Liver (tissue), 9 donors: ENCODE measurements around the gene CCDC92. TPM values are rescaled to one million over a fixed set of nuclear protein-coding genes. Genes with fewer than 3 reads are reported as not detected.

Experiments used
- DNase-seq: peaks from one replicate; pipeline ENCODE4 v3.0.0-alpha.2; 2017; ENCODE audit warnings: low spot score
- H3K27ac ChIP-seq, 2 donors: one replicate each; pipeline ENCODE4 v1.7.0; 2013; ENCODE audit warnings: inconsistent platforms in 2 of 2, low read length in 2 of 2, control low read depth in 1 of 2, low read depth in 1 of 2, mild to moderate bottlenecking in 1 of 2
- H3K27me3 ChIP-seq, 4 donors: one replicate each; pipeline versions ENCODE4 v1.6.1 to v1.7.0; 2013; ENCODE audit warnings: low read length in 3 of 4, inconsistent platforms in 1 of 4, mild to moderate bottlenecking in 1 of 4, moderate library complexity in 1 of 4; ENCODE audit not compliant: control insufficient read depth in 4 of 4, insufficient read depth in 4 of 4
- H3K36me3 ChIP-seq, 4 donors: one replicate each; pipeline versions ENCODE4 v1.6.1 to v1.7.0; 2013; ENCODE audit warnings: low read length in 3 of 4, mild to moderate bottlenecking in 3 of 4, low read depth in 1 of 4, moderate library complexity in 1 of 4; ENCODE audit not compliant: control insufficient read depth in 4 of 4, insufficient read depth in 3 of 4
- H3K4me1 ChIP-seq, 4 donors: one replicate each; pipeline versions ENCODE4 v1.6.1 to v1.7.0; 2013; ENCODE audit warnings: low read length in 3 of 4, mild to moderate bottlenecking in 3 of 4, moderate library complexity in 1 of 4; ENCODE audit not compliant: control insufficient read depth in 4 of 4, insufficient read depth in 4 of 4
- H3K4me3 ChIP-seq, 3 donors: one replicate each; pipeline versions ENCODE4 v1.6.1 to v1.7.0; 2013; ENCODE audit warnings: low read length in 3 of 3, control low read depth in 1 of 3, low read depth in 1 of 3, mild to moderate bottlenecking in 1 of 3
- H3K9ac ChIP-seq, 2 donors: one replicate each; pipeline ENCODE4 v1.7.0; 2013; ENCODE audit warnings: low read length in 2 of 2, mild to moderate bottlenecking in 2 of 2, moderate library complexity in 2 of 2, control low read depth in 1 of 2, low read depth in 1 of 2
- H3K9me3 ChIP-seq, 4 donors: one replicate each; pipeline versions ENCODE4 v1.6.1 to v1.7.0; 2013; ENCODE audit warnings: low read length in 3 of 4; ENCODE audit not compliant: control insufficient read depth in 4 of 4
- ATF3 ChIP-seq: IDR thresholded peaks from 2 replicates; pipeline ENCODE4 v1.6.1; 2016; ENCODE audit warnings: antibody characterized with exemption
- CTCF ChIP-seq: fragments of 150-350 bp; IDR thresholded peaks from 2 replicates; pipeline ENCODE4 v1.5.1; 2017; ENCODE audit warnings: improper control_type of control experiment, low read depth, low read length; ENCODE audit not compliant: missing input control
- EGR1 ChIP-seq, 2 donors: IDR thresholded peaks; 2 replicates each; pipeline ENCODE4 v1.6.1; 2016 to 2018; ENCODE audit warnings: antibody characterized with exemption in 2 of 2, low read depth in 2 of 2
- FOXA1 ChIP-seq: IDR thresholded peaks from 2 replicates; pipeline ENCODE4 v1.6.1; 2016; ENCODE audit warnings: antibody characterized with exemption
- FOXA2 ChIP-seq: IDR thresholded peaks from 2 replicates; pipeline ENCODE4 v1.6.1; 2016; ENCODE audit warnings: antibody characterized with exemption
- GABPA ChIP-seq, 2 donors: IDR thresholded peaks in 1 of 2; conservative IDR thresholded peaks in 1 of 2; 2 replicates each; pipeline ENCODE4 v1.6.1; 2016; ENCODE audit warnings: antibody characterized with exemption in 2 of 2, mild to moderate bottlenecking in 1 of 2, moderate library complexity in 1 of 2
- HNF4A ChIP-seq, 2 donors: conservative IDR thresholded peaks; 2 replicates each; pipeline ENCODE4 v1.6.1; 2016; ENCODE audit warnings: antibody characterized with exemption in 2 of 2, mild to moderate bottlenecking in 2 of 2
- HNF4G ChIP-seq: IDR thresholded peaks from 2 replicates; pipeline ENCODE4 v1.6.1; 2016; ENCODE audit warnings: antibody characterized with exemption
- JUND ChIP-seq, 2 donors: IDR thresholded peaks; 2 replicates each; pipeline ENCODE4 v1.6.1; 2016; ENCODE audit warnings: antibody characterized with exemption in 2 of 2
- NR2F2 ChIP-seq: IDR thresholded peaks from 2 replicates; pipeline ENCODE4 v1.6.1; 2016; ENCODE audit warnings: antibody characterized with exemption
- RAD21 ChIP-seq, 2 donors: IDR thresholded peaks; 2 replicates each; pipeline ENCODE4 v1.6.1; 2016; ENCODE audit warnings: antibody characterized with exemption in 2 of 2, mild to moderate bottlenecking in 2 of 2
- RXRA ChIP-seq, 2 donors: IDR thresholded peaks; 2 replicates each; pipeline ENCODE4 v1.6.1; 2017 to 2018; ENCODE audit warnings: antibody characterized with exemption in 2 of 2, mild to moderate bottlenecking in 1 of 2
- SP1 ChIP-seq: IDR thresholded peaks from 2 replicates; pipeline ENCODE4 v1.6.1; 2018; ENCODE audit warnings: antibody characterized with exemption, mild to moderate bottlenecking
- TAF1 ChIP-seq: conservative IDR thresholded peaks from 2 replicates; pipeline ENCODE4 v1.6.1; 2016; ENCODE audit warnings: antibody characterized with exemption, mild to moderate bottlenecking
- YY1 ChIP-seq: IDR thresholded peaks from 2 replicates; pipeline ENCODE4 v1.6.1; 2016; ENCODE audit warnings: antibody characterized with exemption, mild to moderate bottlenecking
- WGBS: extraction: QIAGEN DNeasy Blood & Tissue Kit; methylation state at CpG from one replicate; pipeline ENCODE4 v1.1.7; 2013; 5-methylcytosine and 5-hydroxymethylcytosine counted together
- polyA plus RNA-seq, 2 donors: library from polyadenylated mRNA; stranded (reverse) in 1 of 2; unstranded in 1 of 2; fragments of 200-250 nt in 1 of 2; fragments of >200 nt in 1 of 2; fragmentation: Nextera tagmentation in 1 of 2; extraction: Ambion mirVana in 1 of 2; gene quantifications; one replicate each; pipeline versions ENCODE4 v1.2.1 to v1.2.3, GENCODE V29; 2013 to 2015
- total RNA-seq, 2 donors: library from RNA; depleted of rRNA; stranded (reverse); fragments of >200 nt; gene quantifications; one replicate each; pipeline ENCODE4 v1.2.3, GENCODE V29; 2014
- TF ChIP-seq, protein P1 (sequence below): IDR thresholded peaks from 2 replicates; pipeline ENCODE4 v1.6.1; 2016; ENCODE audit warnings: antibody characterized with exemption, mild to moderate bottlenecking
- TF ChIP-seq, protein P2 (sequence below): IDR thresholded peaks from 2 replicates; pipeline ENCODE4 v1.6.1; 2016; ENCODE audit warnings: antibody characterized with exemption
- TF ChIP-seq, protein P3 (sequence below): IDR thresholded peaks from 2 replicates; pipeline ENCODE4 v1.6.1; 2016; ENCODE audit warnings: antibody characterized with exemption
- donor health status: healthy.
- donor health status: healthy.
- donor health status: healthy.
- donor health status: healthy.
- donor health status: healthy.

The CCDC92 gene
- total and polyA plus RNA-seq, 4 donors = 2.1 to 14.6 (median 9.3) TPM

- Histone ChIP-seq H3K4me3 (peak overlapping the region; percentile 83 to 100 (median 89)), H3K36me3 (no peaks in the 10 kb centered on the region), H3K27ac (peak overlapping the region; percentile 82 to 92), H3K9me3 (no peaks in the 10 kb centered on the region), H3K9ac (peak overlapping the region; percentile 74 to 76), H3K4me1 (peaks cover 0 to 24% (median 16%) of the 10 kb centered on the region in 4 donors), H3K27me3 (no peaks in the 10 kb centered on the region)
- DNase-seq = no peak
- TF ChIP-seq SP1 (peak; percentile 6), HNF4A (conservative IDR thresholded peaks at IDR 0.05) (no peak), TAF1 (peak; percentile 58), YY1 (no peak)
- 10% methylated on average over 10 of the region's 10 CpGs for WGBS
These were observed 1.2 kb downstream of the CCDC92 start for GRCh38 chr12:123971449-123971769.

- Histone ChIP-seq H3K27me3 (no peaks in the 10 kb centered on the region), H3K9me3 (no peaks in the 10 kb centered on the region), H3K27ac (no peak overlapping the region), H3K36me3 (no peaks in the 10 kb centered on the region), H3K4me3 (no peak overlapping the region), H3K4me1 (peaks cover 0 to 28% (median 13%) of the 10 kb centered on the region in 4 donors), H3K9ac (no peak overlapping the region)
- 89% methylated on average over 8 of the region's 8 CpGs for WGBS
- no peak for DNase-seq
- TF ChIP-seq HNF4G (no peak), RXRA (IDR thresholded peaks at IDR 0.05) (no peak), FOXA1 (no peak), TAF1 (no peak), NR2F2 (no peak), RAD21 (IDR thresholded peaks at IDR 0.05) (no peak), JUND (IDR thresholded peaks at IDR 0.05) (no peak), YY1 (no peak), GABPA (IDR thresholded peaks at IDR 0.05 in 1 of 2, conservative IDR thresholded peaks at IDR 0.05 in 1 of 2) (no peak), SP1 (no peak), ATF3 (no peak), HNF4A (conservative IDR thresholded peaks at IDR 0.05) (no peak), FOXA2 (no peak), EGR1 (IDR thresholded peaks at IDR 0.05; ENCODE audit: low read depth in 2 of 2) (no peak), CTCF (no peak)
- TF ChIP-seq, protein P1, sequence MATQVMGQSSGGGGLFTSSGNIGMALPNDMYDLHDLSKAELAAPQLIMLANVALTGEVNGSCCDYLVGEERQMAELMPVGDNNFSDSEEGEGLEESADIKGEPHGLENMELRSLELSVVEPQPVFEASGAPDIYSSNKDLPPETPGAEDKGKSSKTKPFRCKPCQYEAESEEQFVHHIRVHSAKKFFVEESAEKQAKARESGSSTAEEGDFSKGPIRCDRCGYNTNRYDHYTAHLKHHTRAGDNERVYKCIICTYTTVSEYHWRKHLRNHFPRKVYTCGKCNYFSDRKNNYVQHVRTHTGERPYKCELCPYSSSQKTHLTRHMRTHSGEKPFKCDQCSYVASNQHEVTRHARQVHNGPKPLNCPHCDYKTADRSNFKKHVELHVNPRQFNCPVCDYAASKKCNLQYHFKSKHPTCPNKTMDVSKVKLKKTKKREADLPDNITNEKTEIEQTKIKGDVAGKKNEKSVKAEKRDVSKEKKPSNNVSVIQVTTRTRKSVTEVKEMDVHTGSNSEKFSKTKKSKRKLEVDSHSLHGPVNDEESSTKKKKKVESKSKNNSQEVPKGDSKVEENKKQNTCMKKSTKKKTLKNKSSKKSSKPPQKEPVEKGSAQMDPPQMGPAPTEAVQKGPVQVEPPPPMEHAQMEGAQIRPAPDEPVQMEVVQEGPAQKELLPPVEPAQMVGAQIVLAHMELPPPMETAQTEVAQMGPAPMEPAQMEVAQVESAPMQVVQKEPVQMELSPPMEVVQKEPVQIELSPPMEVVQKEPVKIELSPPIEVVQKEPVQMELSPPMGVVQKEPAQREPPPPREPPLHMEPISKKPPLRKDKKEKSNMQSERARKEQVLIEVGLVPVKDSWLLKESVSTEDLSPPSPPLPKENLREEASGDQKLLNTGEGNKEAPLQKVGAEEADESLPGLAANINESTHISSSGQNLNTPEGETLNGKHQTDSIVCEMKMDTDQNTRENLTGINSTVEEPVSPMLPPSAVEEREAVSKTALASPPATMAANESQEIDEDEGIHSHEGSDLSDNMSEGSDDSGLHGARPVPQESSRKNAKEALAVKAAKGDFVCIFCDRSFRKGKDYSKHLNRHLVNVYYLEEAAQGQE = no peak
- TF ChIP-seq, protein P2, sequence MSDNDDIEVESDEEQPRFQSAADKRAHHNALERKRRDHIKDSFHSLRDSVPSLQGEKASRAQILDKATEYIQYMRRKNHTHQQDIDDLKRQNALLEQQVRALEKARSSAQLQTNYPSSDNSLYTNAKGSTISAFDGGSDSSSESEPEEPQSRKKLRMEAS = no peak
- TF ChIP-seq, protein P3, sequence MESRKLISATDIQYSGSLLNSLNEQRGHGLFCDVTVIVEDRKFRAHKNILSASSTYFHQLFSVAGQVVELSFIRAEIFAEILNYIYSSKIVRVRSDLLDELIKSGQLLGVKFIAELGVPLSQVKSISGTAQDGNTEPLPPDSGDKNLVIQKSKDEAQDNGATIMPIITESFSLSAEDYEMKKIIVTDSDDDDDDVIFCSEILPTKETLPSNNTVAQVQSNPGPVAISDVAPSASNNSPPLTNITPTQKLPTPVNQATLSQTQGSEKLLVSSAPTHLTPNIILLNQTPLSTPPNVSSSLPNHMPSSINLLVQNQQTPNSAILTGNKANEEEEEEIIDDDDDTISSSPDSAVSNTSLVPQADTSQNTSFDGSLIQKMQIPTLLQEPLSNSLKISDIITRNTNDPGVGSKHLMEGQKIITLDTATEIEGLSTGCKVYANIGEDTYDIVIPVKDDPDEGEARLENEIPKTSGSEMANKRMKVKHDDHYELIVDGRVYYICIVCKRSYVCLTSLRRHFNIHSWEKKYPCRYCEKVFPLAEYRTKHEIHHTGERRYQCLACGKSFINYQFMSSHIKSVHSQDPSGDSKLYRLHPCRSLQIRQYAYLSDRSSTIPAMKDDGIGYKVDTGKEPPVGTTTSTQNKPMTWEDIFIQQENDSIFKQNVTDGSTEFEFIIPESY = no peak
These were observed 5.5 kb downstream of the CCDC92 start for GRCh38 chr12:123967121-123967586.
